Activated CD4-positive, alpha-beta T cell treated with anti-CD3 and anti-CD28 coated beads, Interleukin-2, amount 50 U/mL, for 1 hour (primary cell): ENCODE data around the gene KLHL5.
"Not testable (repeated sequence)": the region's sequence is repeated elsewhere in the genome, so short reads cannot be mapped to it uniquely, and the experiment has no call there.

Source experiments
- DNase-seq: peaks from one replicate; pipeline ENCODE4 v3.0.0-alpha.2; 2020

The KLHL5 gene

DNA sequence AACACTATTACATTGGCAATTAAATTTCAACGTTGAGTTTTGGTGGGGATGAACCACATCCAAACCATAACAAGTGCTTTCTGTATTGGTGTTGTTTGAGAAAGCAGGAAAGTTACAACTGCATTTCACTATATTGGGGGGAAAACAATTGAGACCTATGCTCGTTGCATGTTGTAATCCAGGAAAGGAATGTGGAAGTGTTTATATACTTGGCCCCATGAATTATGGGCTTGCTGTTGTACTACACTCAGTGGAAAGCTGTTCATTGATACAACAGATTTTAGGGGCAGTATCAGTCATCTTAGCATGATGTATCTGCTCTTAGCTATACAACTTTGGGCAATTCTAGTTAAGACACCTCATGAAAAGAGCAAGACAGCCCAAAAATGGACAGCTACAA lies 52.4 kb downstream of the KLHL5 start:
- no peak for DNase-seq

DNA sequence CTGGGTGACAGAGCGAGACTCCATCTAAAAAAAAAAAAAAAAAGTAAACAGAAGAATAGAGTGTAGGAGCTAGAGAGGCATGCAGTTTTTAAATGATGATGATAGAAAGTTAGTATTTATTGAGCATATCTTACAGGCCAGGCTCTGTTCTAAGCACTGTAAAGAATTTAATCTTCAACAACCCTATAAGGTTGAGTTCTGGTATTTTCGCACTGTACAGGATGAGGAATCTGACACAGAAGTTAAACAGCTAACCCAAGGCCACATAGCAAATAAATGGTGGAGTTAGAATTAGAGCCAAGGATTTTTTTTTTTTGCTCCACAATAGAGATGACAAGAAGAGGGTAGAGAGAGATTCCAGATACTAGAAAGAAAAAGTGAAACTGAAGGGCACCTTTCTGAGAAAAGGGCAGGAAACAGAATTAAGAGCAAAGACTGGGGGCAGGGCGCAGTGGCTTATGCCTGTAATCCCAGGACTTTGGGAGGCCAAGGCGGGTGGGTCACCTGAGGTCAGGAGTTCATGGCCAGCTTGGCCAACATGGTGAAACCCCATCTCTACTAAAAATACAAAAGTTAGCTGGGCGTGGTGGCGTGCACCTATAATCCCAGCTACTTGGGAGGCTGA lies 56.1 kb downstream of the KLHL5 start:
- DNase-seq: no peak

DNA sequence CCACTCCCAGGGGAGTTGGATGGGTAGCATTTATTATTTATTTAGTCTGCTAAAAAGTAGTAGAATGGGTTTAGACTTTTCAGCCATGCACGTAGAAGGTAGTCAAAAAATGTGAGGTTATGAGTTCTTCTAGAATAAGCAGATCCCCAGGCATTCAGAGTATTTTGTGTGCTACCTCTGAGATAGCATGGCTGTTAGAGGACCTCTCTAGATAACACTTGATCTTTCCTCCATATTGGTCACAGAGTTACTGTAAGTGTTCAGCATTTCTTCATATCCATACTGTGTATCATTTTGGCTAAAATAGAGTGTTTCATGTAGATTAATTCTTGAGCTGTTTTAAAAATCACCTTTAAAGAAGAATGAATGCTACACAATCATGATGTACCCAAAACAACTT lies 58.4 kb downstream of the KLHL5 start:
- no peak for DNase-seq

DNA sequence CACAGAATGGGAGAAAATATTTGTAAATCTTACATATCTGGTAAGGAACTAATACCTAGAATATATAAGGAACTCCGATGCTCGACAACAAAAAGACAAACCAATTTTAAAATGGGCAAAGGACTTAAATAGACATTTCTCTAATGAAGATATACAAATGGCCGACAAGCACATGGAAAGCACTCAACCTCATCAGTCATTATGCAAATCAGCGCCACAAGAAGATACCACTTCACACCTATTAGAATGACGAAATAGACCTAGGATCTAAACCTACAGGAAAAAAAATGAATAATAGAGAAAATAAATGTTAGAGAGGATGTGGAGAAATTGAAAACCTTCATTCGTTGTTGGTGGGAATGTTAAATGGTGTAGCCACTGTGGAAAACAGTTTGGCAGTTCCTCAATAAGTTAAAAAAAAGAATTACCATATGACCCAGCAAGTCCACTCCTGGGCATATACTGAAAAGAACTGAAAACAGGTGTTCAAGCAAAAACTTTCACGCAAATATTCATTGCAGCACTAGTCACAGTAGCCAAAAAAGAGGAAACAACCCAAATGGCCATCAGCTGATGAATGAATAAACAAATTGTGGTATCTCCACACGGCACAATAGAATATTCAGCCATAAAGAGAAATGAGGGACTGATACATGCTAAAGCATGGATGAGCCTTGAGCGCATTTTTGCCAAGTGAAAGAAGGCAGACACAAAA lies 63.0 kb downstream of the KLHL5 start:
- no peak for DNase-seq

DNA sequence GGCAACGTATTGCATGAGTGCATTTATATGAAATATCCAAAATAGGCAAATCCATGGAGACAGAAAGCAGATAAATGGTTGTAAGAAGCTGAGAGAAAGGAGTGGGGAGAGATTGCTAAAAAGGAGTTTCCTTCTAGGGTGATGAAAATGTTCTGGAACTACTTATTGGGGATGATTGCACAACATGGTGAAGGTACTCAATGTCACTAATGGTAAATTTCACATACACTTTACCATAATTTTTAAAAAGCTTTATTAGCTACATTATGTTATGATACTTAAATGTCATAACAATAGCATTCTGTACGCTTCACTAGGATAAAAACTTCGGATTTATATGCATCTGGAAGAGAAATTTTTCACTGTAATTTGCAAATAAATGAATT lies 63.6 kb downstream of the KLHL5 start:
- DNase-seq: no peak

DNA sequence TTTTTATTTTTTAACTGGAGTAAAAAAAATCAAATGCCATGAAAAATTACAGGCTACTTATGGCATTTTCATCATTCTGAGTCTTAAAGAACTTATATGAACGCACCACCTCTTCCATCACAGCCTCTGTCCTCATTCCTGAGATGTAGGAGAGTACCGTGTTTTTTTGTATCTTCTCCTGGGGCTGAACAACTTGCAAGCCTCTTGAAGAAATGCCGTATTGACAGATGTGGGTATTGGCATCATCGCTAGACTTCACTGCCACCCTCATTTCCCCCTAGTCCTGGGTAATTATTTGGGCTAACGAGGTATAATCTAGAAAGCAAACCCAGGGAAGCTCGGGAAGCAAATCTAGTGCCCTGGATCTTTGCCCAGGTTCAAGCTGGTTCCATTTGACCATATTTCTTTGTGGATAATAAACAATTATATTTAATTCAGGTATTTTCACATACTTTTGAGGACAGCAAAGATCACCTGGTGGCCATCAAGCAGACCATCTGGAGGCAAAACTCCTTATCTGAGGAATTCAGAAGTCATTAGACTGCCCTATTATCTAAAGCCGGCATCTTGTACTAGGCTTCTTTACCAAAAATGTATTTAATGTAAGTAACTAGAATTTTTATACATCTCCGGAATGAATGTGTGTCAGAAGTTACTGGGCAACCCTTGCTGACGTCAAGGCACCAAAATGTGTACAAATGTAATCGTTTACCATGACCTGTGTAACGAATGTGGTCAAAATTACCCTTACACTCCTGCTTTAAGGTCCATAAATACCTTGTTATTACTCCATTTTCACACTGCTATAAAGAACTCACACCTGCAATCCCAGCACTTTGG lies 64.4 kb downstream of the KLHL5 start:
- no peak for DNase-seq

DNA sequence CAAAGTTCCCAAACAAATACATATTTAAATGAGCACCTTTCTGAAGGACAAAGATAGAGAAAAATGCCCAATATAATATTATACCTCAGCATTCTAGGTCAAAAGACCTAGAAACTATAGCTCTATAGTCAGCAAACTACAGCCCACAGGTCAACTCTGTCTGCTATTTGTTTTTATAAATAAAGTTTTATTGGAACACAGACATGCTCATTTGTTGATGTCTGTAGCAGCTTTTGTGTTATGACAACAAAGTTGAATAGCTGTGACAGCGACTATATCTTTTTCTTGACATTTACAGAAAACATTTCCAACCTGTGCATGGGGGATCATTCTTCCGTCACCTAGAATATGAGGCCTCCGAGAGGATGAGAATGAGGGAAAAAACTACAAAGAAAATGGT lies 71.6 kb downstream of the KLHL5 start:
- DNase-seq: no peak

DNA sequence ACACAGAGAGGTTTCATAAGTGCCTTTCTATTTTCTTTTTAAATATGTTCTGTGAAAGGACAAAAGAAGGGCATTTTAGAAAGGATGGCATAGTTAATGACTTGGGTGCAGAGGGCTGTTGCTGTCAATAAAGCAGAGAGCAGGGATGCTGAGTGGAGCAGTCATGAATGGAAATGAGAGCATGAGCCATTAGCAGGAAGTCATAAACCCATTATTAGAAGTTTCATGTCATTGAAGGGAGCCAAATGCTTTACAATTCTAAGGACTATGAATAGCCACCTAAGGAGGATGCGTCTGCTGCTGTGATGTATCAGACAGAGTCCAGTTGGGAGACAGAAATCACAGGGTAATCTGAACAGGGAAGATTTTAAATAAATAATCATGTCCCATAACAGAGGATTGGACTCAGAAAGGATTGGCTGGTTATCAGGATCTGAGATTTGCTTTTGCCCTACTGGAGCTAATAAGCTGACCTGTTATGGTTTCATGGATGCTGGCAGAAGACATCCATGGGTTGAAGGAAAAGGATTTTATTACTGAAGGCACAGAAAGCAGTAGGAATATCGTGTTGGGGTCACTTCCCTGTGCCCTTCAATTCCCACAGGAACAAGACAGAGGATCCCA lies 72.8 kb downstream of the KLHL5 start:
- DNase-seq: no peak

DNA sequence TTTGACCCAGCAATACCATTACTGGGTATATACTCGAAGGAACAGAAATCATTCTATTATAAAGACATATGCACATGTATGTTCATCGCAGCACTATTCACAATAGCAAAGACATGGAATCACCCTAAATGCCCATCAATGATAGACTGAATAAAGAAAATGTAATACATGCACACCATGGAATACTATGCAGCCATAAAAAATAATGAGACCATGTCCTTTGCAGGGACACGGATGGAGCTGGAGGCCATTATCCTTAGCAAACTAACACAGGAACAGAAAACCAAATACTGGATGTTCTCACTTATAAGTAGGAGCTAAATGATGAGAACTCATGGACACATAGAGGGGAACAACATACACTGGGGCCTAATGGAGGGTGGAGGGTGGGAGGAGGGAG lies 76.2 kb downstream of the KLHL5 start:
- DNase-seq: not testable (repeated sequence)

DNA sequence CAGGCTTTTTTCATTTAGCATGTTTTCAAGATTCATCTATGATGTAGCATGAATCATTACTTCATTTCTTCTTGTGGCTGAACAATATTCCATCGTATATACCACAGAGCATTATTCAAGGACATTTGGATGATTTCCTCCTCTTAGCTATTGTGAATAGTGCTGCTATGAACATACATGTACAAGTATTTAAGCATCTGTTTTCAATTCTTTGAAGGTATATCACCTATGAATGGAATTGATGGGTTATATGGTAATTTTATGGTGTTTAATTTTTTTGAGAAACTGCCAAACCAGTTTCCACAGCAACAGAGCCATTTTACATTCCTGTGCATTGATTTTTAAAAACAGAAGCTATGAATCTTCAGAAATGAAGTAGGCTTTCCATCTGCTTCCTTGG lies 84.2 kb downstream of the KLHL5 start:
- DNase-seq: no peak

DNA sequence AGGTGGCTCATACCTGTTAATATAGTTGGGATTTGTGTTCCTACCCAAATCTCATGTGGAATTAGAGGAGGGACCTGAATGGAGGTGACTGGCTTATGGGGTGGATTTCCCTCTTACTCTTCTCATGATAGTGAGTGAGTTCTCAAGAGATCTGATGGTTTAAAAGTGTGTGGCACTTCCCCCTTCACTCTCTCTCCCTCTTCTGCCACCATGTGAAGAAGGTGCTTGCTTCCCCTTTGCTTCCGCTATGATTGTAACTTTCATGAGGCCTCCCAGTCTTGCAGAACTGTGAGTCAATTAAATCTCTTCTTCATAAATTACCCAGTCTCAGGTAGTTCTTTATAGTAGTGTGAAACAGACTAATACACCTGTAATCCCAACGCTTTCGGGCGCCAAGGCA lies 92.0 kb downstream of the KLHL5 start:
- DNase-seq: no peak

DNA sequence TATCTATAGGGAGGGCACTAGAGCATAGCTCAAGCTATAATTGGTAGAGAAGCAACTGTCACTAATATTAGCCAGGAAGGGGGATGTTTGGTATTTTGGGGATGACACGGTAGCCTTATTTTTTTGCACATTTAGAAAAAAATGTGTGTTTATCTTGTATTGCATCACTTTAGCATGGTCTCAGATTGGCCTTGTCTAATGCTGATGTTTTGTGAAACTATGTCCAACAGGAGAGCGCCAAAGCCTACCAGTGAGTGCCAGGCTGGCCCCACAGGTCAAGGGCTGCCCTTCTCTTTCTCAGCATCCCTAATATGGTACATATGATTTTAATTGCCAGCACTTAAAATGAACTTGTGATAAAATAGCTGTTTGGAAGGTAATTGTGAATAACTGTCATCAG lies 95.5 kb downstream of the KLHL5 start:
- no peak for DNase-seq

DNA sequence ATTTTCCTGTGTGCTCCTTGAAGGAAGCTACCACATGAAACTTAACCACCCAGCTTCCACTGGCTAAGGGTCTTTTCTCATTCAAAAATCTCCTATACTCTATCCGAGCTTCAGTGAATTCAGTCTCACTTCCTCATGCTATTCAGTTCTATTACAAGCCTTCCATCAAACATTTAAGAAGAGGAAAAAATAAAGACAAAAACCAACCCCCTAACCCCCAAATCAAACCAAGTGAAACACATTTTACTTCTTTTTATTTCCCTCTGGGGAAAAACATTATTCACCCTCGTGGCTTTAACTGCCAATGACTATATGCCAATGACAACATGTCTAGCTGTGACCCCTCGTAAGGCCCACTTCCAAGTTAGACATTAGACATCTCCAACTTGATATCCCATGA lies 104.1 kb downstream of the KLHL5 start:
- no peak for DNase-seq

DNA sequence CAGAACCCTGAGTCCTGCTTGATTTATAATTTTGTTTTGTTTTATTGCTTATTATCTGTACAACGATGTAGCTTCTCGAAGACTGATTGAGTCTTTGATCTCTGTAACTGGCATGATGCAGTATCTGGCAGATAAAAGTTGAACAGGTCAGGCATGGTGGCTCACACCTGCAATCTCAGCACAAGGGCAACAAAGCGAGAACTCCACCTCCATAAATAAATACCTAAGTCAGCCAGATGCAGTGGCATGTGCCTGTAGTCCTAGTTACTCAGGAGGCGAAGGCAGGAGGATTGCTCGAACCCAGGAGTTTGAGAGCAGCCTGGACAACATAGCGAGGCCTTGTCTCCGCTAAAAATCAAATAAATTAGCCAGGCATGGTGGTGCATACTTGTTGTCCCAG lies 104.6 kb downstream of the KLHL5 start:
- no peak for DNase-seq

DNA sequence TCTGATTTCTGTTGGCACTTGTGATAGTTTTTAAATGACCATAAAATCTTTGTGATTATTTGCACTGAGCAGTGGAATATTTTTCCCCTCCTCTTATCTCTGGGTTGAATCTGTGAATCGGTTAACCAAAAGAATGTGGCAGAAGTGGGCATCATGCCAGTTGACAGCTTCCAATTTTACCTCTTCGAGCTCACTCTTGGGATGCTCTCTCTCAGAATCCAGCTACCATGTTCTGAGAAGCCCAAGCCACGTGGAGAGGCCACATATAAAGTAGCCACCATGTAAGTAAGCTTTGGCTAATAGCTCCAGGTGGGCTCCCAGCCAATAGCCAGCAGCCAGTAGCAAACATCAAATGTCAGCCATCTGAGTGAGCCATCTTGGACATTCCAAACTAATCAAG lies 107.4 kb downstream of the KLHL5 start:
- no peak for DNase-seq

DNA sequence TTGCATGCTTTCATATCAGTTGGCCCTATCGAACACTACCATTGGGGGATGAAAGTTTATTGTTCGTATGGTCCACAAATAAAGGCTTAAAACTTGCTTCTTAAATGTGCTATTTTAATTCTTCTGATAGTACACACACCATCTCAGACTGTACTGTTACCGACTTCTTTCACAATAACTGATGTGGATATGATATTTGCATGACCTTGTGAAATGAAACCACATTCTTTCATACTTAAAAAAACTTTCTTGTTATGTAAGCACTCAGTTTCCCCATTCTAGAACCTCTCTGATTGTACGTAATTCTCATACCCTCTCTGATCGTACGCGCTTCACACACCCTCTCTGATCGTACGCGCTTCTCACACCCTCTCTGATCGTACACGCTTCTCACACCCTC lies 108.3 kb downstream of the KLHL5 start:
- DNase-seq: no peak
